ENCODE results near the gene ZBTB8A.

- no peak for TF ChIP-seq CTCF (IDR thresholded peaks at IDR 0.05)
- TF ChIP-seq POLR2A (IDR thresholded peaks at IDR 0.05) = no peak
These were observed 66.6 kb downstream of the ZBTB8A start for GRCh38 chr1:32605711-32606424.
